Immature natural killer cell (primary cell): Measurements from ENCODE around the gene RRH. TPM values are rescaled to one million over a fixed set of nuclear protein-coding genes. Genes with fewer than 3 reads are reported as not detected.
"Not testable (repeated sequence)": the region's sequence is repeated elsewhere in the genome, so short reads cannot be mapped to it uniquely, and the experiment has no call there.

Experiments used
- DNase-seq, 3 donors: peaks; one replicate each; pipeline ENCODE4 v3.0.0; 2022; ENCODE audit warnings: mixed read lengths in 1 of 3
- H3K27ac Mint-ChIP-seq, 6 donors: one replicate each; pipeline ENCODE4 v1.8.0; 2020; ENCODE audit warnings: mixed read lengths in 6 of 6, mild to moderate bottlenecking in 5 of 6, inconsistent platforms in 4 of 6, moderate library complexity in 3 of 6
- H3K27me3 Mint-ChIP-seq, 3 donors: one replicate each; pipeline ENCODE4 v1.8.0; 2020 to 2021; ENCODE audit warnings: low read depth in 3 of 3, mild to moderate bottlenecking in 3 of 3, mixed read lengths in 3 of 3, moderate library complexity in 3 of 3, inconsistent platforms in 1 of 3
- H3K36me3 Mint-ChIP-seq, 3 donors: one replicate each; pipeline ENCODE4 v1.8.0; 2020; ENCODE audit warnings: mixed read lengths in 3 of 3, inconsistent platforms in 2 of 3, mild to moderate bottlenecking in 2 of 3
- H3K4me1 Mint-ChIP-seq, 2 donors: one replicate each; pipeline ENCODE4 v1.8.0; 2020; ENCODE audit warnings: inconsistent platforms in 2 of 2, mild to moderate bottlenecking in 2 of 2, mixed read lengths in 2 of 2, moderate library complexity in 1 of 2
- H3K4me3 Mint-ChIP-seq, 5 donors: one replicate each; pipeline ENCODE4 v1.8.0; 2020; ENCODE audit warnings: mild to moderate bottlenecking in 5 of 5, mixed read lengths in 5 of 5, inconsistent platforms in 3 of 5, moderate library complexity in 3 of 5
- H3K9me3 Mint-ChIP-seq, 6 donors: one replicate each; pipeline ENCODE4 v1.8.0; 2020; ENCODE audit warnings: mild to moderate bottlenecking in 6 of 6, mixed read lengths in 6 of 6, inconsistent platforms in 4 of 6, moderate library complexity in 3 of 6
- polyA plus RNA-seq, 3 donors: library from polyadenylated mRNA; unstranded; fragments of 300-500 nt; fragmentation: Illumina TruSeq; gene quantifications; one replicate each; pipeline ENCODE4 v1.2.3, GENCODE V29; 2021

Gene RRH
- polyA plus RNA-seq, 3 donors from 2014 or later, result 0.16 TPM; not detected in 2

DNA sequence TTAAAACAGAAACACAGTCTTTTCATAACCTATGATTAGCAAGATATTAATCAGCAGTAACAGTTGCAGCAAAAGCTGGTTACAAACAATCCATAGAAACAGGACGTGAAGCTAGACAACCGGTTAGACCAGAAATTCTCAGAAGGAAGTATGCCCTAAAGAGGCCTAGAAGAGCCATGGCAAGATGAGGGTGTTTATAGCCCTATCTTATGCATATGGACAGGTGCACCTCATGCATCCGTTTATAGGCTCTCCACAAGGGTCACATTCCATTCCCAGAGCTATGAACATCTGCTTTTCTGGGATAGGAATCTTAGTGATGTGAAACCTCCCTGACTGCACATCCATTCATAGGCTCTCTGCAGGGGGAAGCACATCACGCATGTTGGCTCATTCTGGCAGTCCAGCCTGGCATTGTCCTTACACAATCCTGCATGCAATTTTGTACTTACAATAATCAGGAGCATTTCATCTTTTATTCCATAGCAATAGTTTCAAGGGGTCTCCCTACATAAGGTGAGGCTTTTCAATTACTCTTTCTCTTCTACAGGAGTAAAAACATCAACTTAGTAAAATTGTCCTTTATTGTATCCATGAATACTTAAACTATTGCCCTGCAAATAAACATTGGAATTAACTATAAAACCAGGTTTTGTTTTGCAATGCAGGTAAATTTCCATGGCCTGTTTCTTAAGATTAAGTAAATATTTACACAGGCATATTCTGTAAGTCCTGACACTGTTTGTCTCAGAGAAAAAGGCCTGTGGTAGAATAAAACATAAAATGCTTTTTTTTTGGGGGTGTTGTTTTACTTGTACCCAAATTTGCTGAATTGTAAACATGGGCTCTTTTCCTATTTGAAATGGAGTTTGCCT, 31.9 kb downstream of the RRH start:
- H3K36me3 Mint-ChIP-seq, result peaks cover 12 to 24% (median 23%) of the 10 kb centered on the region in 3 donors
- H3K4me3 Mint-ChIP-seq, H3K4me1 Mint-ChIP-seq, DNase-seq, H3K27ac Mint-ChIP-seq, H3K27me3 Mint-ChIP-seq: not testable (repeated sequence)
- peaks cover 9 to 38% (median 17%) of the 10 kb centered on the region in 6 donors for H3K9me3 Mint-ChIP-seq

DNA sequence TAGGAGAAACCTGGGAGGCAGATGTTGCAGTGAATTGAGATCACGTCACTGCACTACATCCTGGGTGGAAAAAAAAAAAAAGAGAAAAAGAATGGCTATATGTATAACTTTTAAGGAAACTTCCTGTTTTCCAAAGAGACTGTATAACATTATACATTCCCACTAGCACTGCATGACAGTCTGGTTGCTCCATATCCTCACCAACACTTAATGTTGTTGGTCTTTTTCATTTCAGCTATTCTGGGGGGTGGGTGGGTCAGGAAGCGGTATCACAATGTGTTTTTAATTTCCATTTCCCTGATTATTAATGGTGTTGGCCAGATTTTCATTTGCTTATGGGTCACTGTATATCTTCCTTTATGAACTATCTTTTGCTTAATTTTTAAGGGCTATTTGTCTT, 33.5 kb downstream of the RRH start:
- peaks cover 3 to 23% (median 13%) of the 10 kb centered on the region in 3 donors for H3K36me3 Mint-ChIP-seq

DNA sequence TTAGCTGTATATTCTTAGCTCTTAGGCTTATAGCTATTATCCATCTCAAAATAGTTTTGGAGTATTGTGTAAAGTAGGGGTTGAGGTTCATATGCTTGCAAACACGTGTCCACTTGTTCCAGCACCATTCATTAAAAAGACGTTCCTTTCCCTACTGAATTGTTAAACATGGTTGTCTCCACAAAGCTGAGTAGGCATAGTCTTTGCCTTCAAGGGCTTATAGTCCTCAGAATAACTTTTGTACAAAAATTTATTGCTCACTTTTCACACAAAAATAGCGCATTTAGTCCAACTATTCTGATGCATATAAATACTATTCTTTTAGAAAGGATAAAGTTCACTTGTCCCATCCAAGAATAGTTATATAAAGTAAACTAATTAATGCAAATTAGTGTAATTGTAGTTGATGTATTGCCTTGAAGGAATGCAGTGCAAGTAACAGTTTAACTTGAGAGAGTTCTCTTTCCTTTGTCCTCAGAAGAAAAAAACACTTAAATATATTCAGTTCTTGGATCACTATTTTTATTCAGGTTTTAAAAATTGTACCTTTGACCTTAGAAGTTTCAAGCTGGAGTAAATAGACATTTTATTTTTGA, 34.2 kb downstream of the RRH start:
- H3K36me3 Mint-ChIP-seq, result peaks cover 0 to 19% (median 9%) of the 10 kb centered on the region in 3 donors
- DNase-seq, result no peak
- no peaks in the 10 kb centered on the region for H3K4me1 Mint-ChIP-seq
- no peak overlapping the region for H3K4me3 Mint-ChIP-seq
- H3K27me3 Mint-ChIP-seq, result peaks cover 0 to 4% (median 3%) of the 10 kb centered on the region in 3 donors
- H3K9me3 Mint-ChIP-seq, result peaks cover 9 to 38% (median 16%) of the 10 kb centered on the region in 6 donors
- no peak overlapping the region for H3K27ac Mint-ChIP-seq

More for the DNA sequence above, 33.5 kb downstream of the RRH start:
- DNase-seq, result no peak
- no peak overlapping the region for H3K4me3 Mint-ChIP-seq
- peaks cover 9 to 38% (median 17%) of the 10 kb centered on the region in 6 donors for H3K9me3 Mint-ChIP-seq
- peaks cover 0 to 4% (median 3%) of the 10 kb centered on the region in 3 donors for H3K27me3 Mint-ChIP-seq
- no peaks in the 10 kb centered on the region for H3K4me1 Mint-ChIP-seq
- H3K27ac Mint-ChIP-seq, result no peak overlapping the region

DNA sequence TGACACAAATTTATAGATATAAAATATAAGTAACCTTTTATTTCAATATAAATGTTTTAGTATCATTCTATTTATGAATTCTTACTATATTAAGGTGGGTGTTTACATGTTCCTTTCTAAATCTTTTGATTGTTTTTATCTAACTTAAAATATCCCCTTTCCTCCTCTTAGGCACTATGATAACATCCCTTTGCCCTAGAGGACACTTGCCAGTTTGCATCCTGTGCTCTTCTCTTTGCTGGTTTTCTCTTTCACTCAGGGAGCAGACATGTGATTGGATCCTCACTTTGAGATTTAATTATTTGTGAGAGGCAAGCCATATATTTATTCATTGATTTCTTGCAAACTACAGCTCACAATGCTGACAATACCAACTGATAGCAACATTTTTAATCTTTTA, 36.4 kb downstream of the RRH start:
- no peak overlapping the region for H3K27ac Mint-ChIP-seq
- no peaks in the 10 kb centered on the region for H3K4me1 Mint-ChIP-seq
- H3K36me3 Mint-ChIP-seq, result peaks cover 0 to 9% (median 9%) of the 10 kb centered on the region in 3 donors
- no peak overlapping the region for H3K4me3 Mint-ChIP-seq
- no peak for DNase-seq
- peaks cover 9 to 25% (median 13%) of the 10 kb centered on the region in 6 donors for H3K9me3 Mint-ChIP-seq
- peaks cover 0 to 4% (median 2%) of the 10 kb centered on the region in 3 donors for H3K27me3 Mint-ChIP-seq

DNA sequence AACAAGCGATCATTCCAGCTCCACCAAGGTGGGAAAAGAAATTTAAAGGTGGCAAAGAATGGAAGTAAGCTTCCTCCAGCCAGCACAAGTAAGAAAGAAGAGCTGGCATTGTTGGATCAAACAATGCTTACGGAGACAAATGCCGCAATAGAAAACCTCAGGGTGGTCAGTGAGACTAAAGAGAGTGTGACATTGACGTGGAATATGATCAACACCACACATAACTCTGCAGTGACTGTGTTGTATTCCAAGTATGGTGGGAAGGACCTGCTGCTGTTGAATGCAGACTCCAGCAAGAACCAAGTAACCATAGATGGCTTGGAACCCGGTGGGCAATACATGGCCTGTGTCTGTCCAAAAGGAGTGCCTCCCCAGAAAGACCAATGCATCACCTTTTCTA, 42.3 kb downstream of the RRH start:
- H3K4me3 Mint-ChIP-seq, result no peak overlapping the region
- no peak overlapping the region for H3K27ac Mint-ChIP-seq
- peaks cover 0 to 10% (median 6%) of the 10 kb centered on the region in 3 donors for H3K36me3 Mint-ChIP-seq
- DNase-seq, result no peak
- no peaks in the 10 kb centered on the region for H3K4me1 Mint-ChIP-seq
- H3K9me3 Mint-ChIP-seq, result no peaks in the 10 kb centered on the region
- H3K27me3 Mint-ChIP-seq, result no peaks in the 10 kb centered on the region

DNA sequence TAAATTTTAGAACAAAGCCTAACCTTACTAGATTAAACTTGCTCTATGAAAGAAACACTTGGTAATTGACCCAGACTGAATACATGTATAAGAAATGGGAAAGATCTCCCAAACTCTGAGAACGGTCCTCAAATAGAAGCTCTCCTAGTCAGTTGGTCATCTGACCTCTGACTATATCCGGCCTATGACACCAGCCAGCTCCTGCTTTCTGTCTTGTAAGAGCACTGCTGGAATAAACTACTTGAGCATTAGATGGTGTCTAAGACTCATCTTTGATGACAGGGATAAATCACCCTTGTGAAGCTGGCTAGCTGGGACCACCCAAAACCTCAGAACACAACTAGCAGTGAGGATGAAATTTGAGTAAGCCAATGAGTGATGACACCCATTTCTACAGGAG, 44.3 kb downstream of the RRH start:
- H3K4me1 Mint-ChIP-seq, result no peaks in the 10 kb centered on the region
- H3K27ac Mint-ChIP-seq, result no peak overlapping the region

DNA sequence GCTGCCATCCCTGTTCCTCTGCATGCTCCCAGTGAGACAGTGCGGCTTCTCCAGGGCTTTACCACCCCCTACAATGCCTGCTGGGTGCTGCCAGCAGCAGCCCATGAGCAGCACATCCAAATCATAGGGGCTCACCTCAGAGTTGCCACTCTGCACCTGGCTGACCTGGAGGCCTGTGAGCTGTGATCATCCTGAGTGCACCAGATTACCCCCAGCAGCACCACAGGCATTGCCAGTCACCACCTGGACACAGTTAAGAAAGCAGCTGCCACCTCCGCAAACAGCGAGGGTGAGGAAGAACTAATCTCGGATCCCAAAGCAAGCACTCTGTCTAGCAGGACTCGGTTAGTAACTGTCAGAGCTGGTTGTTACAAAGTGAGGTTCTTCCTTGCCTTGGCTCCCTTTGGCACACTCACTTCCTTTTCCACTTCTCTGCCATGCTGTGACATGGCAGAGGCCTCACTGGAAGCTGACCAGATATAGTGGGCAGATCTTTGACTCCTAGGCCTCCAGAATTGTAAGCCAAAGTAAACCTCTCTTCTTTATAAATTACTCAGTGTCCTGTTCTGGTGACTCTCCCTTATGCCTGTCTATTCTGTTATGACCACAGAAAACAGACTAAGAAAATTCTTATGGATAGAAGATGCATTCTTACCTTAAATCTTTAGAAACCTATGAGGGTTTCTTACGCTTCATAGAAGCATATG, 45.3 kb downstream of the RRH start:
- H3K4me3 Mint-ChIP-seq, result no peak overlapping the region

More for the DNA sequence above, 44.3 kb downstream of the RRH start:
- peaks cover 0 to 10% (median 6%) of the 10 kb centered on the region in 3 donors for H3K36me3 Mint-ChIP-seq
- DNase-seq, result no peak
- H3K9me3 Mint-ChIP-seq, result no peaks in the 10 kb centered on the region
- H3K27me3 Mint-ChIP-seq, result no peaks in the 10 kb centered on the region
- no peak overlapping the region for H3K4me3 Mint-ChIP-seq

DNA sequence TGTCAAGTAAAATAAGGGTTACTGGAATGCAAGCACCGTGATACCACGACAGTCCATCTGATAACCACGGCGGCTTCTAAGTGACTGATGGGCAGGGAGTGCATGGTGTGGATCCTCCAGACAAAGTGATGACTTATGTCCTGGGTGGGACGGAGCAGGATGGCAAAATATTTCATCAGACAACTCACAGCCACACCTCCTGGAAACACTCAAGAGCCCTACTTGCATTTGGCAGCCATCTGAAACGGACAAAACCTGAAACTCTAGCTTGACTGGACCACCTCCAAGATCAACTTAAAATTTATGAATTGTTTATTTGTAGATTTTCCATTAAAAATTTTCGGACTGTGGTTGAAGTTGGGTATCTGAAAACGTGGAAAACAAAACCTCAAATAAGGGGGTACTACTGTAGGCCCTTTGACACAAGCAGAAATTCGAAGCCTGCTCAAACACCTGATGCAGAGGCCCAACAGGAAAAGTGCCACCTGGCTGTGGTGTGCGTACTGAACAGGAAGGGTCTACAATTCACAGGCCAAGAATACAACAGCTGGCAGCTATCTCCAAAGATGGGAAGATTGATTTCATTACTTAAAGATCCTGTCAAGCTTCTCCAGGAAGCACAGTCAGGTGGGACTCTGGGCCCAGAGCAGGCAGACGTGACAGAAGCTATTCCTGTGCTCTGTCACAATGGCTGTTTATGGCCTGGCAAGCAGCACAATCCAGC, 46.2 kb downstream of the RRH start:
- no peak overlapping the region for H3K27ac Mint-ChIP-seq
- H3K4me3 Mint-ChIP-seq, result no peak overlapping the region
- no peaks in the 10 kb centered on the region for H3K9me3 Mint-ChIP-seq
- no peak for DNase-seq
- H3K27me3 Mint-ChIP-seq, result no peaks in the 10 kb centered on the region
- no peaks in the 10 kb centered on the region for H3K4me1 Mint-ChIP-seq
- H3K36me3 Mint-ChIP-seq, result peaks cover 0 to 10% (median 6%) of the 10 kb centered on the region in 3 donors

More for the DNA sequence above, 45.3 kb downstream of the RRH start:
- Mint-ChIP-seq H3K27ac (no peak overlapping the region), H3K36me3 (peaks cover 0 to 10% (median 6%) of the 10 kb centered on the region in 3 donors), H3K9me3 (no peaks in the 10 kb centered on the region), H3K27me3 (no peaks in the 10 kb centered on the region), H3K4me1 (no peaks in the 10 kb centered on the region)
- DNase-seq, result no peak

DNA sequence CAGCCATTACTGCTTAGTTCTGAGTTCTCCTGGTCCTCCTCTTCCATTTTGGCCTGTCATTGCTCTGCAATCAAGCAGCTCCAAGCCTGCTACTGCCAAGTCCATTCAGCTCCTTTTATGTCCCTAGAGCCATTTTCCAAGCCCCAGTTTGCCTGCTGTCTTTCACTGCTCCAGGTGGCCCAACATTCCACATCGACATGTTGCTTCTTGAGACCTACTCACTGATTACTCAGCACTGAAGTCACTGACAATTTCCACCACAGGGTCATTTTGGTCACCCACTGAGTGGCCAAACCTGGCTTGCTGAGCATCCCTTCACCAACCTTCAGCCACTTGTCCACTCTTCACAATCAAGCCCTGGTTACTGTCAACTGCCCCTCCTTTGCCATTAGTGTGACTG, 47.3 kb downstream of the RRH start:
- no peaks in the 10 kb centered on the region for H3K9me3 Mint-ChIP-seq
- no peak for DNase-seq
- H3K36me3 Mint-ChIP-seq, result peaks cover 0 to 1% (median 0%) of the 10 kb centered on the region in 3 donors
- H3K27ac Mint-ChIP-seq, result no peak overlapping the region
- H3K4me3 Mint-ChIP-seq, result no peak overlapping the region
- no peaks in the 10 kb centered on the region for H3K4me1 Mint-ChIP-seq
- peaks cover 0 to 1% (median 0%) of the 10 kb centered on the region in 3 donors for H3K27me3 Mint-ChIP-seq

DNA sequence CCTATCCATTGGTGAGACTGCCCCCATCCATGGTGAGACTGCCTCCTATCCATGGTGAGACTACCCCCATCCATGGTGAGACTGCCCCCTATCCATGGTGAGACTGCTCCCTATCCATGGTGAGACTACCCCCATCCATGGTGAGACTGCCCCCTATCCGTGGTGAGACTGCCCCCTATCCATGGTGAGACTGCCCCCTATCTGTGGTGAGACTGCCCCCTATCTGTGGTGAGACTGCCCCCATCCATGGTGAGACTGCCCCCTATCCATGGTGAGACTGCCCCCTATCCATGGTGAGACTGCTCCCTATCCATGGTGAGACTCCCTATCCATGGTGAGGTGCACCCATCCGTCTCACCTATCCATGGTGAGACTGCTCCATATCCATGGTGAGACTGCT, 47.8 kb downstream of the RRH start:
- H3K4me3 Mint-ChIP-seq, H3K4me1 Mint-ChIP-seq, H3K27ac Mint-ChIP-seq, DNase-seq, H3K27me3 Mint-ChIP-seq, H3K36me3 Mint-ChIP-seq, H3K9me3 Mint-ChIP-seq: not testable (repeated sequence)

DNA sequence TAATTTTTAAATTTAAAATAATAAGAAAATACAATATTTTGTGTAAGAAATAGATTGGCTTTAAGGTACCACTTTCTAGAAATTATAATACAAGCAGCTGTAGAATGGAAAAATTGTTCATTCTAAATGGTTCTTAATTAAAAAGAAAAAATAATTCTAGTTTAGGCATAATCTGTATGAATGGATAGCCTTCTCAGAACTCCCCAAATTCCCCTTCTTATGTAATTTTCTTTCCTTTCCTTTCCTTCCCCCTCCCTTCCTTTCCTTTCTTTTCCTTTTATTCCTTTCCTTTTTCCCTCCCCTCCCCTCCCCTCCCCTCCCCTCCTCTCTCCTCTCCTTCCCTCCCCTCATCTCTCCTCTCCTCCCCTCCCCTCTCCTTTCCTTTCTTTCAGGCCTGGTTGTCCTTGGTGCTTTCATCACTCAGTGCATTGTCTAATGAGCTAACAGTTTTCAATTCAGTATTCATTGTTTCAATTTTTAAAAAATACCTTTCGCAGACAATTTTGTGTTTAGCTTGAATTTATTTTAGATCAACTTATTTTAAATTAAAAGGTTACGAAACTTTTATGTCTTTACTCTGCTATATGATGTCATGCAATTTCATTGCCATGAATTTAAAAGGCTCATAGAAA, 49.0 kb downstream of the RRH start:
- H3K4me3 Mint-ChIP-seq, result no peak overlapping the region
- H3K27ac Mint-ChIP-seq, result no peak overlapping the region
- no peaks in the 10 kb centered on the region for H3K9me3 Mint-ChIP-seq
- H3K27me3 Mint-ChIP-seq, result peaks cover 0 to 2% (median 1%) of the 10 kb centered on the region in 3 donors
- H3K36me3 Mint-ChIP-seq, result no peaks in the 10 kb centered on the region
- no peaks in the 10 kb centered on the region for H3K4me1 Mint-ChIP-seq
- DNase-seq, result no peak

DNA sequence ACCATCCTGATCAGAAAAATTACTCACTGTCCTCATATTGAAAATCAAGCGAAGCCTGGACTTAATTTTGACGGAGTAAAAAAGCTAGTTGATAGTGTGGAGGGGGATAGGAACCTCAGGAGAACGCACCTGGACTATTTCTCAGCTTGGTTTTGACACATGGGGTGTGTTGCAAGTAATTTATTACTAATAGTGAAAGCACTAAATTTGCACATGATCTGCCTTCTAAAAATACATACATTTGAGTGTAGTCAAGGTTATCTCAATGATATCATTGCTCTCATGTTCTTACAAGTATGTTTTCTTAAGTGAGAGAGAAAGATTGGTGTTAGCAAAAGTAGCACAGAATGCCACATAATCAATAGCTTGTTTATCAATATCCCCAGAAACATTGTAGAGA, 49.6 kb downstream of the RRH start:
- no peaks in the 10 kb centered on the region for H3K4me1 Mint-ChIP-seq
- no peak for DNase-seq
- H3K27me3 Mint-ChIP-seq, result peaks cover 2 to 4% (median 3%) of the 10 kb centered on the region in 3 donors

DNA sequence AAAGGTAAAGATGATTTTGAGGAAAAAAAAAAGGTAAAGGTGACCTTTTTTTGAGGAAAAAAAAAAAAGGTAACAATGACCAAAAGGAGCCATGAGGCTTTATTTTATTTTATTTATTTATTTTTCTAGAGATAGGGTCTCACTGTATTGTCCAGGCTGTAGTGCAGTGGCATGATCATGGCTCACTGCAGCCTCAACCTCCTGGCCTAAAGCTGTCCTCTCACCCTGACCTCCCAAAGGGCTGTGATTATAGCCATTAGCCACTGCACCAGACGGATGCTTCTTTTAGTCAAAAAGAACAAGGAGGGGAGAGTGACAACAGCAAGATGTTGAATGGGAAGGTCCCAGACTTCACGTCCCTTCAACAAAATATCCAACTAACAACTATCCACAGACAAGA, 50.6 kb downstream of the RRH start:
- H3K27me3 Mint-ChIP-seq, result peaks cover 2 to 4% (median 3%) of the 10 kb centered on the region in 3 donors
- no peak overlapping the region for H3K27ac Mint-ChIP-seq
- no peak overlapping the region for H3K4me3 Mint-ChIP-seq
- no peaks in the 10 kb centered on the region for H3K4me1 Mint-ChIP-seq
- no peaks in the 10 kb centered on the region for H3K36me3 Mint-ChIP-seq
- DNase-seq, result no peak
- no peaks in the 10 kb centered on the region for H3K9me3 Mint-ChIP-seq

More for the DNA sequence above, 49.6 kb downstream of the RRH start:
- H3K4me3 Mint-ChIP-seq, result no peak overlapping the region
- H3K36me3 Mint-ChIP-seq, result no peaks in the 10 kb centered on the region
- H3K9me3 Mint-ChIP-seq, result no peaks in the 10 kb centered on the region
- H3K27ac Mint-ChIP-seq, result no peak overlapping the region
